NCI-H748 (cell line): ENCODE results near the gene EFS.
A peak's percentile ranks its signal among the peaks of the same experiment; 100 is the strongest.

Experiments used
- DNase-seq: peaks from one replicate; lab custom pipeline; 2025; ENCODE audit not compliant: unreplicated experiment; lab: John Stamatoyannopoulos, UW

EFS gene

DNA sequence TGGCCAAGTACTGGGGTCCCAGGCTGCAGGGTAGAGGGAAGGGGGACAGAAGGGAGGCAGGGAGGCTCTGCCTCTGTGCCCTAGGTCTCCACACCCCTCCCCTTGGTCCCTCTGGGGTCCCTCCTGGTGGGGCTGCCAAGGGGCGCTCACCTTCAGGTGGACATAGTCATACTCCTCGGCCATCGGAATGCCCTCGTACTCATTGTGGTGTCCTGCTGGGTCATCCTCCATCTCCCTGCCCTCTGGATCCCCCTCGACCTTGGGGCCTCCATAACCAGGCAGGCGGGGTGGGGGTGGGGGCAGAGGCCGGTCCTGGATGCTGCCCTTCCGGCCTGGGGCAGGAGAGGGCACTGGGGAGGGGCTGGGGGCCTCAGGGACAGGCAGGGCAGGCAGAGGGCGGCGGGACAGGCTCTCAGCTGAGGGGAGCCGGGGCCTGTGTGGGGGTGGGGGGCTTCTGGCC lies 5.8 kb downstream of the EFS start:
- no peak for DNase-seq

DNA sequence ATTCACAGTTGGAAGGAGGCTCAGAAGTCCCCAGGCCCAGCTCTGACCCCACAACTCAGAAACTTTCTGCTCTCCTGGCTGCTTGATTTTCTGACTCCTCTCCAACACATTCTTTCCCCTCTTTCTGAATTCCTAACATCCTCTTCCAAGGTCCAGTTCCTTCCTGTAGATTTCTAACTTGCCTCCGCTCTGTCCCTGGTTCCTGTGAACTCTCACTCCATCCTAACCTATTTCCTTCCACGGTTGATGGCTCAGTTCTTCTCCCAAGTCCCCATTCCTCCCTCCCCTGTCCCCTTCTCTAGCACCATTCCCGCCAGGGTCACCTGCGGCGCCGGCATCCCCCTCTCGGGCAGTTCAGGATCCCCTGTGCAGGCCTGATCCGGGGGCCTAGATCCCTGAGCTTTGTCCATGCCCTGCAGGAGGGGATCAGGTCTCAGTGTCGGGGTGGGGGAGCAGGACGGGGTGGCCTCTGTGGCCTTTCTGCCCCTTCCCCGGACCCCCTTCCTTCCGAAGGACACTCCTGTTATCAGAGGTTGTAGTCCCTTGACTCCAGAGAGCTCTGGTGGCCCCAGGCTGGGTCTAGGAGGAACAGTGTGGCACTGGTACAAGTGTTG lies 6.3 kb downstream of the EFS start:
- no peak for DNase-seq

DNA sequence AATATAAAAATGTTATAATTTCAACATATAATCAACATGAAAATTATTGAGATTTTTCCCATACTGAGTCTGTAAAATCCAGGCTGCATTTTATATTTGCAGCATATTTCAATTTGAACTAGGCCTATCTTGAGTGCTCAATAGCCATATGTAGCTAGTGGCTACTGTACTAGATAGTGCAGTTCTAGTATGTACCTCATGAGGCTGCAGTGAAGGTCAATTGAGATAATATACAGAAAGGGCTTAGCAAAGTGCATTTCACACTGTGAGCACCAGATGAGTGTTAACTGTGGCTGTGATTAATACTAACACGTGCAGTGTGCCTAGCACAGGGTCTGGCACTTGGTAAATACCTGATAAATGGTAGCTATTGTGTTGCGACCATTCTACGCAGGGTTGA lies 6.9 kb downstream of the EFS start:
- DNase-seq, result no peak

DNA sequence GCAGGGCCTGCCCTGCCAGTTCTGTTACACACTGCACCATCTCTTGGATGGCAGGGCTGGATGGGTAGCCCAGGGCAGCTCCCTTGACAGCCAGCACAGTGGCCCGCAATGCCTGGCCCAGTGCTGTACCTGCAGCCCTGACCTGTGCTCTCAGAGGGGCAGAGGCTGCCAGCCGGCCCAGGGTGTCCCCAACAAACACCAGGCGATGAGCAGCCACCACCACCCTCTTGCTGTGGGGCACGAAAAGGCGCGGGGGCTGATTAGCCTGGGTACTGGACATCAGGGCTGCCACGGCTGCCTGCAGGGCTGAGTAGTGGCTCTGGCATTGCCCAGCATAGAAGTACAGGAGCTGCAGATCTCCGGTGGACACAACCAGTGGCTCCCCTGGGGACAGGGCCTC lies 7.7 kb downstream of the EFS start:
- no peak for DNase-seq

DNA sequence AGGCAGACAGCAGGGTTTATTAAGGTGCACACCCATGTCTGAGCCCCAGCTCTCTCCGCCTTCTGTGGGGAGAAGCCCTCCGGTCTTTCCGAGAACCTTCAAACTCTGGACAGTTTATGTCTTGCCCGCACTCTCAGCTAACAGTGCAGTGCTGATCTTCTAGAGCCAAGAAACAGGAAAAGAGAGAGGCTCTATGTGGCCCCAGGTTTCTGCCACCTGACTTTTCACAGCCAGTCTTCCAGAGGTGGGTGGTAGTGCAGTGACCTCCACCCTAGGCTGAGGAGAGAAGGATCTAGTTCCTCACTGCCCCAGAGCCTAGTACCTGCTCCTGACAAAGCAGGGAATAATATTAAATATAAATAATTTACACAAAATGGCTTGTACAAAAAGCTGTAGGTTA lies 8.3 kb downstream of the EFS start:
- no peak for DNase-seq

DNA sequence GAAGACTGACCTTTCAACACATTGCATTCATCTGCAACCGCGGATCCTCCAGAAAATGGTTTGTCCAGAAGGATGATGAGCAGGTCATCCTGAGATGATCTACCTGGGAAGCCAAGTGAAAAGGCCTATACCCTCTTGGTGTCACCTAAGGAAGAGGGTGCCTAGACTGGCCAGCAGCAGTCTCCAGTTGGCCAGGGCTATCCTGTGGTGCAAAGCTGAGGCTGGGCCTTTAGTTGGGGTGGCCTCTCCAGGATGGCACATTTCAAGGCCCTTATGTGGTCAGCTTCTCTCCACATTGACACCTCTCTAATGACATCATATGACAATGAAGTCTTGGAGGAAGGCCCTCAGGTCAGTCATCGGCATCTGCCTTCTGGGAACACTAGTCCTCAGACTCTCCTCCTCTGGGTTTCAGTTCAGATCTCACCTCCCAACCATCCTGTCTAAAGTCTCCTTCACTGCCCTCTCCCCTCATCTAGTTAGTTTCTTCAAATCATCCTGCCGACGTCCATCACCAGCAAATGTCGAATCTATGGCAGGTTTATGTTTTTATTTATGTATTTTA lies 9.0 kb downstream of the EFS start:
- DNase-seq, result no peak

DNA sequence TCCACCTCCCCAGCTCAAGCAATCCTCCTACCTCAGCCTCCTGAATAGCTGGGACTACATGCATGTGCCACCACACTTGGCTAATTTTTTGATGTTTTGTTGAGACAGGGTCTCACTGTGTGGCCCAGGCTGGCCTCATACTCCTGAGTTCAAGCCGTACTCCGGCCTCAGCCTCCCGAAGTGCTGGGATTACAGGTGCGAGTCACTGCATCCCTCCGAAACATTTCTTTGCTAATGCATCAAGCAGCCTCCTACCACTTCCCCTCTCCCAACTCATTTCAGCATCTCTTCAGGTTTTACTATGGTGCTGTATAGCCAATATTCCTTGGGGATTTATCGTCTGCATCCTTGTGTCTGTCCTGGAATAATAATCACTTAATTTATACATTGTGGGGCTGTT lies 10.0 kb downstream of the EFS start:
- DNase-seq, result no peak

DNA sequence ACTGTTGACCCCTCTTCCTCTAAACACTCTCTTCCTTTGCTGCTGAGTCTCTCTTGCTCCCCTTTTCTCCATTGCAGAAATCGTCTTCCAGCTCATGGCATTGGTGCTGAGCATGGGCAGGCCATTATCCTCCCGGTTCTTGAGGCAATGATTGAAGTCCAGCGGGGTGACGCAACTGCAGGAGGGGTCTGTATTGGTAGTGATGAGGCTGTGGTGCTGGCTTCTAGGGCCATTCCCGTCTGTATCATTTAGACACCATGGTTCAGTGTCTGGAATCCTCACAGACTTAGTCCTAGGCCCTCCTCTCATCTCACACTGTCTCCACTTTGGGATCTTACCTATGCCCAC lies 11.6 kb downstream of the EFS start:
- no peak for DNase-seq

DNA sequence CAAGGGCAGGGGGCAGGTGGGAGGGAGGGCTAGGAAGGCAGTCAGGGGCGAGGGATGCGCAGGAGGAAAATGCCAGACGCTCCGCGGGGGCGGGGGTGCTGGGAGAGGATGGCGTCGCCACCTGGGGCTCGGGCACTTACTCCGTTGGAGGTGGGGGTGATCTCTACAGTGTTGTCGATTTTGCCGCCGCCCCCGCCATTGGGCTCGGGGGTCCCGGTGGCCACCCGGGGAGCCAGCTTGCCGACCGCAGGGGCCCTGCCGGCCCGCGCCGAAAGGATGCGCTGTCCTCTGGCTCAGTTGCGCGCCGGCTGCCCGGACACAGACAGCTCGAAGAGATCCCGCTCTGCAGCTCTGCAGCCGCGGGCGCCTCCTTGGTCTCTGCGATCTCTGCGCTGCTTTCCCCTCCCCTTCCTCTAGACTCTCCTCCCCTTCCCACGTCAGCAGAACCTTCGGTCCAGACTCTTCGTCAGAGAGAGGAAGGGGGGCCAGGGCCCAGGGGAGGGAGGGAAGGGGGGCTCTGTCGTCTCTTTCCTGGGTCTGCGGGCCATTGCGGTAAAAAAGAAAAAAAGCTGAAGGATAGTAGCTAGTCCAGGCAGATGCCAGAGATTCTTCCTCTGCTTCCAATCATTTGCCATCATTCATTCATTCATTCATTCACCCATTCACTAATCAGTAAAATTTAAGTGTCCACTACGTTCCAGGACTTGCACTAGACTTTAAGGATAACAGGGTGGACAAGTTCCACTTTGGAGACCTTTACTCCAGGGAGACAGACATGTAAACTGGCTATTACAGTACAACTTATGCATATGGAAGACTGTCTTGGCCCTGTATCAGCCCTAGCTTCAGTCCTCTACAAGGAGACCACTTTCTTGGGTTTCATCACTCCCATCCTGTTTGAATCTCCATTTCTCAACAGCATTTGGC lies 12.2 kb downstream of the EFS start, which contains the start of gene SLC22A17:
TSS of gene SLC22A17 (minus strand) at position 382 of the 927 bp plus-strand sequence.
- DNase-seq, result peak; percentile 87

DNA sequence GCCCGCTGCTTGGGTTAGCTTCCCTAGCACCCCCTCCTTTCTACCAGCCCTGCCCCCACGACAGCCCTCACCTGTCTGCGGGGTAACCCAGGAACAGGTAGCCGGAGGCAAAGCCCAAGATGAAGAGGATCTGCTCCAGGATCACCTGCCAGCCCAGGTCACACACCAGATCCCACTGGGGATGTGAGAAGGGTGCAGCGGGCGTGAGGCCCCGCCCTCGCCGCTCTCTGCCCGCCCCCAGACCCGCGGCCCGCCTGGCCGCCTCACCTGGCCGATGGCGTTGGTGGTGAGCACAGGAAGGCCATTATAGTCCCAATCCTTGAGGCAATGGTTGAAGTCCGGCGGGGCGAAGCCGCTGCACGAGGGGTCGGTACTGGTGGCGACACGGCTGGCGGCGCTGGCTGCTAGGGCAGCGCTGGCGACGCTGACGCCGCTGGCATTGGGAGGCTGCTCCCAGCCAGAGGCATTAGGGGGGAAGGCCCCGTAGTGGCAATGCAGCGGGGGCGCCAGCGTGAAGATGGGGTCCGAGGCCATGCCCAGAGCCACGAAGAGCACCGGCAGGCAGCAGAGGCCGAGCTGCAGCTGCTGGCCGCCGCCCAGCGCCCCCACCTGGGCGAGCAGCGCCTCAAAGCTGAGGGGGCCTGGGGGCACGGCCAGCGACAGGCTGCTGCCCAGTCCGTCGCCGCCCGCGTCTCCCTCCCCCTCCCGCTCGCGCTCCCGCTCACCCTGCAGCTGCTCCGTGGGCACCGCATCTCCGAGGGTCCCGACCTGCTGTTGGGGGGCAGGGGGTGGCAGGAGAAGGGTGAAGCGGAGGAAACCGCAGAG lies 13.1 kb downstream of the EFS start:
- DNase-seq, result peak; percentile 68

DNA sequence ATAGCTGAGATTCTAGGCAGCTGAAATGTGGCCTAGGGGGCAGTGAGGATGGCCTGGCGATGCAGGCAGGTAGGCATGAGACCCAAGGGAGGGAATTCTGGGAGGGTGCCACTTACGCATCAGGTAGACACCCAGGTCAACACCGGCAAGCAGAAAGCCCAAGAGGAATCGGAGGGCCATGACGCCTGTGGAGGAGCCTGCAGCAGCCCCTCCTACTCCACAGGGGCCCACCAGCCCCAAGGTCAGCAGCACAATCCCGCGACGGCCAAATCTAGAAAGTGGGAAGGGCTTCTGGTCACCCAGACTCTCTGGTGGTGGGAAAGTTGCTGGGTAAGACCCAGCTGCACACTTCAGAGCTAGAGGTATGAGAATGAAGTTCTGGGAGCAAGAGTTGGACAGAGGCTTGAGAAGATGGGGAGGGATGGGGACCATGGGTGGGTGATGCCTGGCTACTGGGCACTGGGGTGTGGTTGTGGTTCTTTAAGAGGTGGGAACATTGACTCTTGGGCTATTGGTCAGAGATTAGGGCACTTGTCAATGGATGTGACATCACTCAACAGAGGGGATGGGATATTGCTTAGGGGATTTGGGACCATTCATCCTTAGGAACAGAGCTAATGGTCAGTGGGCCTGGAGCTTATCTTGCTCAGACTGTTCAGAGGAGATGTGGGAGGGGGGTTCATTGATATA lies 15.7 kb downstream of the EFS start:
- no peak for DNase-seq

DNA sequence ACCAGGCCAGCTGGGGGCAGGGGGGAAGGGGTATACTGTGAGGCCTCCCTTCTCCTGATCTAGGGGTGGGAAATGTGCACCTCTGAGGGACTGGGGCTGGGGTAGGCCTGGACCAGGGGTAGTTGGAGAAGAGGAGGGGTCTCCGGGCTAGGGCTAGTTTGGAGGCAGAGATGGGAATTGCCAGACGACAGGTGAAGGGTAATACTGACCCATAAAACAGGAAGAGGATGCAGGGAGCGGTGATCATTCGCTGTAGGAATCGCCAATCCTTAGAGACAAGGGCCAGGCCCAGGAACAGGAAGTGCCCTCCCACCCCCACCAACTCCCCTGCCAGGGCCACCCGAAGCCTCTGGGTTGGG lies 16.7 kb downstream of the EFS start:
- no peak for DNase-seq

DNA sequence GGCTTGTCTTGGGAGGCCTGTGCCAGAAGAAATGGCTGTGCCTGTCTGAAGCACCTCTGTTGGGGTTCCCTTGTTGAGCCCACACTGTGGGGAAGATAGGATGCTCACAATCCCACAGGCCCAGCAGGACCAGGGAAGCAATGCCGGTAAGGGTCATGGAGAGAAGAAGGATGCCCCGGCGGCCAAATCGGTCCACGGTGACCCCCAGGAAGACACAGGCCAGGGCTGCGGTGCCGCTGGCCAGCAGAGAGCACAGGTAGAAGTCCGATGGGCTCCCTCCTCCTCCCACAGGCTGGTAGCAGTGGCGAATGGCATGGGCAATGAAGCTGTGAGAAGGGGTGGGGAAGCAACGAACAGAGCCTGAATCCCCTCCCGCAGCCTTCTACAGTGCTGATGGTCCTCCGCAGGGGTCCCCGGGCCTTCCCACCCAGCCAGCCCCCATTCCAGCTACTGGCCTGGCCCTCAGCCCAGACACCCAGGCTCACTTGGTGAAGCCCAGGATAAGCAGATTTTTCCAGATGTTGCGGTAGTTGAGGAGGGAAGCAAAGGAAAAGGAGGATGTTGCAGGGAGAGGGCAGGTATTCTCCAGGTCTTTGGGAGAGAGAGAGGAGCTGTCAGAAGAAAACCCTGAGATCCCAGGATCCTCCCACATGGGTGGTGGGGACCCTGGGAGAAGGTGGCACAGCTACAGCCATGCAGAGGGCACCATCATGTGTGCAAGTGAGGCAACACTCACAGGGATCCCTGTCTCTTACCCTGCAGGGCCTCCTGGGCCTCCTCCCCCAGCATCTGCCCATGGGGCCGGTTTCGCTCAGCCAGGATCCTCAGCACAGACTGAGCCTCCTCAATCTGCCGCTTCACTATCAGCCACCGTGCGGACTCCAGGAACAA lies 17.3 kb downstream of the EFS start:
- DNase-seq, result no peak

DNA sequence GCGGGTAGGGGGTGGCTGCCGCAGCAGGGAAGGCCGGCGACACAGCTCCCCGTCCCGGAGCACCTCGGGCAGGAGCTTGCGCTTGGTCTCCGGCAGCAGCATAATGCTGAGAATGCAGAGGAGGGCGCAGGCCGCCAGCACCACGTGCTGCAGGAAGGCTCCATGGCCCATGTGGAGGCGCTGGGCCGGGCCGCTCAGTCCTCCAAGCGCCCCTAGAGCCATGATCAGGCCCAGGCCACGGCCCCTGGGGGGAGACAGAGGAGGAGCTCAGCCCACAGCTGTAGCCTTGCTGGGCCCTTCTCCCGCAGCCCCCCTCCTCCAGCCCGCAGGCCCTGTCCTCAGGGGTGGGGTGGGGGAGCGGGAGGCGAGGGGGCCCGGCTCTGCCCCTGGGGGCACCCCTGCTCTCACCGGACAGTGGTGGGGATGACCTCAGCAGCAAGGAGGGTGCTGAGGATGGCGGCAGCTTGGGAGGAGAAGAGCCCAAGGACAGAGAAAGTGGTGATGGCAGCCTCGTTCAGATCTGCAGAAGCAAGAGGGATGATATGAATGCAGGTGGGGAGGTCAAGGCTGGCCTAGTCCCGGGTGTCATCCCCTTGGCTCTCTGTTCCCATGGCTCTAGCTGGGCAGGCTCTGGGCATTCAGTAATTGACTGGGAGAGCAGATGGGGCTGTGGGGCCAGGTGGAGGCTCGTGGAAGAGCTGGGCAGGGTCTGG lies 18.1 kb downstream of the EFS start:
- no peak for DNase-seq

DNA sequence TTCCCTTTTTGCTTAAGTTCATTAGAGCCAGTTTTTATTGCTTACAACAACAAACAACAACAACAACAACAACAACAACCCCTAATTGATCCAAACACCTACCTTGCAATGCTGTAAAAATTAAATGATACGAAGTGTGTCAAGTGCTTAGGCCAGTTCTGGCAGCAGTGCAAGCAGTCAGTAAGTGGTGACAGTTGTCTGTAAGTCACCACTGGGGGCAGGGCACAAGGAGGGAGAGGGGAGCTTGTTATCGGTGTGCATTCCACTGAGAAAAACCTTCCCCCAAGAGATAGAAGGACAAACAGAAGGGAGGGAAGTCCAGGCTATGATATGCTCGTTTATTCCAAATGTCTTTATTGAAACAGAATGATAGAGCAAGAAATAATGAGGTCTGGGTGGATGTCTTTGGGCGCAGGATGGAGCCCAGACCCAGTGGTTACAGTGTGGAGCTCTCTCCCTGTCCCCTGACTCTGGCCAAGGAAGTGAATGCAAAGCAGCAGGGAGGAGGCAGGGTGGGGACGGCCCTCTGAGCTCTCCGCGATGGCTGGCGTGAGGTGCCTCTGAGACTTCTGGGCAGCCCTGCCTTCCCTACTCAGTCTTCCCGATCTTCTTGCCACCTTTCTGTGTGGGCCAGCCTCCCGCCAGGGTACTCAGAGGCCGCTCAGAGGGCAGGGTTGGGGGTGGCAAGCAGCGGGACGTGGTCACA lies 18.8 kb downstream of the EFS start:
- DNase-seq, result no peak

DNA sequence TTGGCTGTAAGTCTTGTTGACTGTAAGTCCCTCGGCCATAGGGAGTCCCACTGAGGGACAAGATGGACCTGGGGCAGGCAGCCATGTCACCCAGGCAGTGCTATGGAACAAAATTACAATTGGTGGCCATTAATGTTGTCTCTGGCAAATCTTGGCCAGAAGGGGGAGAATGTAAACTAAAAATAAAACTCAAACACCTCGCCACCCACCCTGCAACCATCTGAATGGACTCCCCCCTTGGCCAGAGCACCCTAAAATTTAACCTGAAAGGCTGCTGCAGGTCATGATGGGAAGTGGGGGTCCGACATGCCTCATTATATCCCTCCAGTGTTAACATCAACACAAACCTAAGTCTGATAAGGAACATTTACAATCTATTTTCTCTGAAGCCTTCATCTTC lies 20.5 kb downstream of the EFS start:
- no peak for DNase-seq

DNA sequence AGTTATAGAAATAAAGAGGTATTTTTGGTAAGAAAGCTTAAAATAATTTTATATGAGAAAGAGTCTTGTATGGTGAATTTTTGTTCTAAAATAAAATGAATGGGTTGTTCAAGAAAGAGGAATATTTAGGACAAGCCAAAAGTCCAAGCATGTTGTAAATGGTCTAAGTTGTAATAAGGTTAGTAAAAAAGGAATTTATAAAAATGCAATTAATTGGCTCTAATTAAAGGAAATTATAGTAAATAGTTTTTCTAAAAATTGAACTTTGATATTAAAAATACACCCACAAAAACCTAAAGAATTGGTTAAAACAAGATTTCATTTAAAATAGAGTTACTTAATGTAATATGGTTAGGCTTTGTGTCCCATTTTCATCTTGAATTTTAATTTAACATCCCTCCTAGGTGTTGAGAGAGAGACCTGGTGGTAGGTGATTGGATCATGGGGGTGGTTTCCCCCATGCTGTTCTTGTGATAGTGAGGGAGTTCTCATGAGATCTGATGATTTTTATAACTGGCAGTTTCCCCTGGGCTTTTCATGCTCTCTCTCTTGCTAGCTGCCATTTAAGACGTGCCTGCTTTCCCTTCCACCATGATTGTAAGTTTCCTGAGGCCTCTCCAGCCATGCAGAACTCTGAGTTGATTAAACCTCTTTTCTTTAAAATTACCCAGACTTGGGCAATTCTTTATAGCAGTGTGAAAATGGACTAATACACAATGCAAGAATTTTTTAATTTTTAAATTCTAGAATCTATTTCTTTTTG lies 25.3 kb downstream of the EFS start:
- no peak for DNase-seq

DNA sequence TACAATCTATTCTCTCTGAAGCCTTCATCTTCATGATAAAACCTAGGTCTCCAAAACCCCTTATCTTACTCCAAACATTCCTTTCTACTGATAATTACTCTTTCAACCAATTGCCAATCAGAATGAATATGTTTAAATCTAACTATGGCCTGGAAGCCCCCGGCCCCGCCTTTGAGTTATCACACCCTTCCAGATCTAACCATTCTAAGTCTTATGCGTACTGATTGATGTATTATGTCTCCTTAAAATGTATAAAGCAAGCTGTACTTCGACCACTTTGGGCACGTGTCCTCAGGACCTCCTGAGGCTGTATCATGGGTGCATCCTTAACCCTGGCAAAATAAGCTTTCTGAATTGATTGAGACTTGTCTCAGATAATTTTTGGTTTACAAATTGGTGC lies 29.3 kb downstream of the EFS start:
- DNase-seq, result no peak
